OCI-LY3 (cell line): ENCODE data around the gene ADCY7.

Source experiments
- H2AFZ ChIP-seq: fragments of 200-600, 300-600 bp; shearing (Covaris generic); 2 replicates; pipeline ENCODE4 v1.6.0; 2014; ENCODE audit warnings: antibody characterized with exemption, low read depth, low read length
- H3K27ac ChIP-seq: fragments of 200-600, 300-600 bp; sonication (generic); 2 replicates; pipeline ENCODE4 v1.5.1; 2014; ENCODE audit warnings: mild to moderate bottlenecking, low read length, moderate library complexity, mixed read lengths
- H3K27me3 ChIP-seq: fragments of 200-600, 300-600 bp; sonication (generic); 2 replicates; pipeline ENCODE4 v1.6.1; 2014; ENCODE audit warnings: low read depth, low read length, mixed read lengths
- H3K36me3 ChIP-seq: fragments of 200-600, 300-600 bp; sonication (generic); replicated peaks from 2 replicates; pipeline ENCODE3; 2014; ENCODE audit warnings: low read depth, low read length, mixed read lengths
- H3K4me1 ChIP-seq: fragments of 300-600, 200-600 bp; sonication (generic); 2 replicates; pipeline ENCODE4 v1.6.1; 2014; ENCODE audit warnings: low read length, mixed read lengths
- H3K4me2 ChIP-seq: fragments of 200-600, 300-600 bp; sonication (generic); 2 replicates; pipeline ENCODE4 v1.6.1; 2014; ENCODE audit warnings: low read length, mixed read lengths
- H3K4me3 ChIP-seq: fragments of 300-600, 200-600 bp; sonication (generic); 2 replicates; pipeline ENCODE4 v1.5.1; 2014; ENCODE audit warnings: antibody characterized with exemption, mild to moderate bottlenecking, low read length, moderate library complexity
- H3K79me2 ChIP-seq: fragments of 300-600, 200-600 bp; shearing (Covaris generic); 2 replicates; pipeline ENCODE4 v1.6.1; 2014; ENCODE audit warnings: mild to moderate bottlenecking, low read length, mixed read lengths
- H3K9ac ChIP-seq: fragments of 300-600, 200-600 bp; shearing (Covaris generic); 2 replicates; pipeline ENCODE4 v1.6.0; 2014; ENCODE audit warnings: mild to moderate bottlenecking, low read length, moderate library complexity
- H3K9me3 ChIP-seq: fragments of 200-600, 300-600 bp; shearing (Covaris generic); 2 replicates; pipeline ENCODE4 v1.6.1; 2014; ENCODE audit warnings: low read length, mixed read lengths; ENCODE audit not compliant: insufficient read depth
- H4K20me1 ChIP-seq: fragments of 200-600, 300-600 bp; sonication (generic); 2 replicates; pipeline ENCODE4 v1.6.1; 2016; ENCODE audit warnings: low read length, mixed read lengths; ENCODE audit not compliant: insufficient read depth
- EZH2phosphoT487 ChIP-seq: fragments of 200-600 bp; shearing (Covaris generic); IDR thresholded peaks from 2 replicates; pipeline ENCODE4 v1.6.1; 2018; ENCODE audit warnings: antibody characterized with exemption, mixed run types, low read depth
- TF ChIP-seq, protein P1 (sequence below): fragments of 200-600, 300-600 bp; sonication (generic); IDR thresholded peaks from 2 replicates; pipeline ENCODE4 v1.5.1; 2014; ENCODE audit warnings: antibody characterized with exemption, low read length, low read depth

Gene ADCY7

DNA sequence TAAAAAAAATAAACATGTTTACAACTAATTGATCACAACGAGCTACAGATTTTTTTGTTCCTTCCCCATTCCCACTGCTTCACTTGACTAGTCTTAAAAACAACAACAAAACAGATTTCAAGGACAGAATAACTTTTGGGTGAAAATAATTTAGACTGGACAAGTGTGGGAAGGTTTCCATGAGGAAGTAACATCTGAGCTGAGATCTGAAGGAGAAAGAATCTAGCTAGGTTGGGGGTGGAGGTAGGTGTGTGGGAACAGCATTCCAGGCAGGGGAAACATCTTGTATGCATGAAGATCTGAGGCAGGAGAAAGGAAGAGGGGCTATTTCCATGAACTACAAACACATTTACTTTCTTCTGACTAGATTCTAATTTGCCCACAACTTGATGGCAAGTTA, 93.3 kb downstream of the ADCY7 start:
- Histone ChIP-seq H3K4me1 (no peaks in the 10 kb centered on the region), H3K9me3 (no peaks in the 10 kb centered on the region), H3K4me3 (no peak overlapping the region), H3K27me3 (no peaks in the 10 kb centered on the region), H2AFZ (no peak overlapping the region), H4K20me1 (0 out of 2 replicates have a peak, but pooled peaks cover 6% of the 10 kb centered on the region), H3K79me2 (peaks cover 74% of the 10 kb centered on the region), H3K36me3 (peaks cover 55% of the 10 kb centered on the region), H3K27ac (no peak overlapping the region), H3K4me2 (no peak overlapping the region), H3K9ac (no peak overlapping the region)
- TF ChIP-seq, protein P1, sequence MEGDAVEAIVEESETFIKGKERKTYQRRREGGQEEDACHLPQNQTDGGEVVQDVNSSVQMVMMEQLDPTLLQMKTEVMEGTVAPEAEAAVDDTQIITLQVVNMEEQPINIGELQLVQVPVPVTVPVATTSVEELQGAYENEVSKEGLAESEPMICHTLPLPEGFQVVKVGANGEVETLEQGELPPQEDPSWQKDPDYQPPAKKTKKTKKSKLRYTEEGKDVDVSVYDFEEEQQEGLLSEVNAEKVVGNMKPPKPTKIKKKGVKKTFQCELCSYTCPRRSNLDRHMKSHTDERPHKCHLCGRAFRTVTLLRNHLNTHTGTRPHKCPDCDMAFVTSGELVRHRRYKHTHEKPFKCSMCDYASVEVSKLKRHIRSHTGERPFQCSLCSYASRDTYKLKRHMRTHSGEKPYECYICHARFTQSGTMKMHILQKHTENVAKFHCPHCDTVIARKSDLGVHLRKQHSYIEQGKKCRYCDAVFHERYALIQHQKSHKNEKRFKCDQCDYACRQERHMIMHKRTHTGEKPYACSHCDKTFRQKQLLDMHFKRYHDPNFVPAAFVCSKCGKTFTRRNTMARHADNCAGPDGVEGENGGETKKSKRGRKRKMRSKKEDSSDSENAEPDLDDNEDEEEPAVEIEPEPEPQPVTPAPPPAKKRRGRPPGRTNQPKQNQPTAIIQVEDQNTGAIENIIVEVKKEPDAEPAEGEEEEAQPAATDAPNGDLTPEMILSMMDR: no peak
- no peak for TF ChIP-seq EZH2phosphoT487

DNA sequence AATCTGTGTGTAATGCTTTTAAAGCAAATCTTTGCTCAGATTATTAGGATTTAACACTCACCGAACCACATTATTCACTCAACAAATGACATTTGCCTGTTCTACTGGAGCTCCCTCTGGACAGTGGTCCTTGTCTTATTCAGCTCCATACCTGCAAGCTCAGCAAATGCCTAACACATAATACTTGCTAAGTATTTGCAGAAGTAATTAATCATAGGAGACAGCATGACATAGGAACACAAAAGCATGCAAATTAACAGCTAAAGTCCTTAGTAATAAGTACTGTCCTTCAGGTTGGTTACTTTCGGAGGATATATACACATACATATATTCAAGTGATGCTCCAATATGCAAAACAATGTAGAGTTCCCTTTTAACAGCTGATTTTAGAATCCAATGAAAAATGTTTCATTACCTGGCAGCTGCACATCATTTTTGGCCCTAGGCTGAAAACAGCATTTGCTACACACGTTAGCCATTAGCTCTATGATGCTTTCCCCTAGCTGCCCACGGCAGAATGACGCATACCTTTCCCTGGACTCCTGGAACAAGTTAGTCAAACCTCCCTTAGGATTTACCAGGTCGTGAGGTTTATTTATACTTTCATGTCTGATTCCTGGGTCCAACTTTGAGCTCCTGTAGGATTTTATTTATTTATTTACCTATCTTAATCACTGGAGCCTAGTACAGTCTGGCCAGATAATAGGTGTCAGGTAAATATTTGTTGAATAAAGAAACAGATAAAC, 93.9 kb downstream of the ADCY7 start:
- no peak overlapping the region for H3K9ac ChIP-seq
- no peaks in the 10 kb centered on the region for H3K4me1 ChIP-seq
- H3K4me2 ChIP-seq: no peak overlapping the region
- H3K27me3 ChIP-seq: no peaks in the 10 kb centered on the region
- H3K79me2 ChIP-seq: peaks cover 78% of the 10 kb centered on the region
- 0 out of 2 replicates have a peak, but pooled peaks cover 4% of the 10 kb centered on the region for H4K20me1 ChIP-seq
- peaks cover 58% of the 10 kb centered on the region for H3K36me3 ChIP-seq
- H3K4me3 ChIP-seq: no peak overlapping the region
- TF ChIP-seq EZH2phosphoT487: no peak
- TF ChIP-seq, protein P1: no peak
- no peak overlapping the region for H2AFZ ChIP-seq
- H3K9me3 ChIP-seq: no peaks in the 10 kb centered on the region
- H3K27ac ChIP-seq: no peak overlapping the region

DNA sequence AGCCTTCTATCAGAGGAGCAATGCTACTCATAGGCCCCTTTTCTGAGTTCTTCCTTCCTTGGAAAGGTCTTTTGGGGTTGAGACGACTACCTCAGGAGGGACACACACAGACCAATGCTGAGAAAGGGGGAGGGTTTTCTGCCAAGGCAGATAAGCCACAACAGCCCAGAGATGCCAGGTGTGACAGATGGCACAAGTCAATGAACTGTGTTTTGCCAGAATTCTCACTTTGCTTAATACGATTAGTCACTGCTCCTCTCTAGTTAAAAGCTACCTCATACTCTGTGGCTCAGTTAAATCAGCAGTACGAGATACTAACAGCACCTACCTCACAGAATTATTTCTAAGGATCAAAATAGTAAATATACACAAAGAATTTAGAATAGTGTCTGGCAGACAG, 94.4 kb downstream of the ADCY7 start:
- Histone ChIP-seq H2AFZ (no peak overlapping the region), H3K27me3 (no peaks in the 10 kb centered on the region), H3K79me2 (peaks cover 81% of the 10 kb centered on the region), H3K9ac (no peak overlapping the region), H3K9me3 (no peaks in the 10 kb centered on the region), H3K4me3 (no peak overlapping the region), H4K20me1 (no peaks in the 10 kb centered on the region), H3K4me2 (no peak overlapping the region), H3K27ac (no peak overlapping the region), H3K4me1 (no peaks in the 10 kb centered on the region), H3K36me3 (peaks cover 57% of the 10 kb centered on the region)
- TF ChIP-seq, protein P1: no peak
- no peak for TF ChIP-seq EZH2phosphoT487

DNA sequence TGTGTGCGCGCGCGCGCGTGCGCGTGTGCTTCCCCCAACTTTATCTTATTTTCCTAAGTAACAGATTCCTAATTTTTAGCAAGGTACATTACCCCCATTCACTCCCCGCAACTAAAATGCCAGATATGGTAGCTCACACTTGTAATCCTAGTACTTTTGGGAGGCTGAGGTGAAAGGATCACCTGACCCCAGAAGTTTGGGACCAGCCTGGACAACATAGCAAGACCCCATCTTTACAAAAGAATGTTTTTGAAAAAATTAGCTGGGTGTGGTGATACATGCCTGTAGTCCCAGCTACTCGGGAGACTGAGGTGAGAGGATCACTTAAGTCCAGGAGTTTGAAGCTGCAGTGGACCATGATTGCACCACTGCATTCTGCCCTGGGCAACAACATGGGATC, 97.3 kb downstream of the ADCY7 start:
- Histone ChIP-seq H3K36me3 (peaks cover 57% of the 10 kb centered on the region), H3K9ac (no peak overlapping the region), H3K9me3 (no peaks in the 10 kb centered on the region), H4K20me1 (peaks cover 7% of the 10 kb centered on the region; the same call in 1 of the 2 replicates), H3K27ac (no peak overlapping the region), H3K4me1 (peaks cover 19% of the 10 kb centered on the region), H3K4me3 (no peak overlapping the region), H3K4me2 (no peak overlapping the region), H3K27me3 (no peaks in the 10 kb centered on the region), H2AFZ (no peak overlapping the region), H3K79me2 (peaks cover 86% of the 10 kb centered on the region)
- TF ChIP-seq, protein P1: no peak
- no peak for TF ChIP-seq EZH2phosphoT487
